Kidney epithelial cell (primary cell): Measurements from ENCODE around the gene CHAT. TPM values are rescaled to one million over a fixed set of nuclear protein-coding genes. Genes with fewer than 3 reads are reported as not detected.

Experiments used
- DNase-seq: peaks from one replicate; pipeline ENCODE4 v3.0.0-alpha.2; 2010; ENCODE audit warnings: low read depth
- H3K27me3 ChIP-seq: 2 replicates; pipeline ENCODE4 v1.6.0; 2011; ENCODE audit warnings: low read length; ENCODE audit not compliant: control insufficient read depth, insufficient read depth
- H3K36me3 ChIP-seq: 2 replicates; pipeline ENCODE4 v1.5.1; 2011; ENCODE audit warnings: low read length; ENCODE audit not compliant: control insufficient read depth, insufficient read depth
- H3K4me3 ChIP-seq: 2 replicates; pipeline ENCODE4 v1.5.1; 2011; ENCODE audit warnings: low read depth, mild to moderate bottlenecking, control low read depth, low read length
- CTCF ChIP-seq: IDR thresholded peaks from 2 replicates; pipeline ENCODE4 v1.5.1; 2011; ENCODE audit warnings: mild to moderate bottlenecking, moderate library complexity, low read length, control low read depth, inconsistent platforms; ENCODE audit not compliant: insufficient read depth, poor library complexity, severe bottlenecking
- total RNA-seq: library from RNA; depleted of rRNA; stranded (reverse); fragments of >200 nt; gene quantifications from 2 replicates; pipeline ENCODE4 v1.2.3, GENCODE V29; 2015

CHAT gene
- total RNA-seq, 1 donor from 2014 or later: not detected

DNA sequence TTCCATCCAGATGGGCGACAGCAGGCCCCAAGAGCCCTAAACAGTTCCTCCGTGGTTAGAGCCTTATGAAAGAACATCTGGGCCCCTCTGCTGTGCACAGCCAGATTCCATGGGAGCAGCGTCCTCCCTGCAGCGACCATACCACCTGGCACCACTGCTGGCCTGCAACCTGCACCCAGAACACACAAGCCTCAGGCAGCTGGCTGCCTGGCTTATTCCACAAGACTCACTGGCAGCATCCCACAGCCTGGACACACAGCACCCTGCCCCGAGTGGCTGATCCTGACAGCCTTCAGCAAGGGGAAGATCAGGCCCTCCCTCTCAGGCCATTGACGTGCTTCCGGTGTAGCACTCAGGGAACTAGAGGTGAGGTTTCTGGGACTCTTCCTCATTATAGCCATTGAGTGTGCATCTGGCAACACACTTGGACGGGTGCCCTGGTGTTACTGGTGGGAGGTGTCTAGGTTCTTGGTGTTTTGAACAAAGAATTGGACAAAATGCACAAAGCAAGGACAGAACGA, 41.2 kb upstream of the CHAT start:
- Histone ChIP-seq H3K4me3 (no peak overlapping the region), H3K27me3 (peaks cover 2% of the 10 kb centered on the region), H3K36me3 (no peaks in the 10 kb centered on the region)
- no peak for DNase-seq
- no peak for TF ChIP-seq CTCF

- DNase-seq: no peak
- Histone ChIP-seq H3K27me3 (no peaks in the 10 kb centered on the region), H3K4me3 (no peak overlapping the region), H3K36me3 (no peaks in the 10 kb centered on the region)
- no peak for TF ChIP-seq CTCF
These were observed 38.3 kb upstream of the CHAT start for GRCh38 chr10:49575489-49576072.

DNA sequence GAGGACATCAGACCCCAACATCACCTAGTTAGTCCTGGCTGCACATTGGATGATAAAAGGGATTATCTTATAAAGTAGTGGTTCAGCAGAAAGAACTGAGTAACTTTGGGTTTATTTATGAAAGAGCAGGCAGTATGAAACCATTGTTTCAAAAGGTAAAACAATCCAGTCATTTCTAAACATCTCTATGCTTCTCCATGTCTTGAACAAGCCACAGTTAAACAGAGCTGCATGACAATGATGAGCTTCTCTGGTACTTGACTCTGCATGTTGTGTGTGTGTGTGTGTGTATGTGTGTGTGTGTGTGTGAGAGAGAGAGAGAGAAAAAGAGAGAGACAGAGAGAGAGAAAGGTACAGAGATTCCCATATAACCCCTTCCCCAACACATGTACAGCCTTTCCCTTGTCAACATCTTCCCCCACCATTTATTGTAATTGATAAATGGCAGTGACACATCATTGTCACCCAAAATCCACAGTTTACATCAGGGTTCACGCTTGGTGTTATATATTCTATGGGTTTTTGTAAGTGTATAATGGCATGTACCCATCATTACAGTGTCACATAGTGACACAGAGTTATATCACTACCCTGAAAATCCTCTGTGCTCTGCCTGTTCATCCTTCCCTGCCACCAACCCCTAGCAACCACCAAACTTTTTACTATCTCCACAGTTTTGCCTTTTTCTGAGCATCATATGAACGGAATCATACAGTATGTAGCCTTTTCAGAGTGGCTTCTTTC, 36.5 kb upstream of the CHAT start:
- no peak overlapping the region for H3K4me3 ChIP-seq
- no peak for TF ChIP-seq CTCF
- DNase-seq: no peak
- H3K36me3 ChIP-seq: no peaks in the 10 kb centered on the region
- no peaks in the 10 kb centered on the region for H3K27me3 ChIP-seq

DNA sequence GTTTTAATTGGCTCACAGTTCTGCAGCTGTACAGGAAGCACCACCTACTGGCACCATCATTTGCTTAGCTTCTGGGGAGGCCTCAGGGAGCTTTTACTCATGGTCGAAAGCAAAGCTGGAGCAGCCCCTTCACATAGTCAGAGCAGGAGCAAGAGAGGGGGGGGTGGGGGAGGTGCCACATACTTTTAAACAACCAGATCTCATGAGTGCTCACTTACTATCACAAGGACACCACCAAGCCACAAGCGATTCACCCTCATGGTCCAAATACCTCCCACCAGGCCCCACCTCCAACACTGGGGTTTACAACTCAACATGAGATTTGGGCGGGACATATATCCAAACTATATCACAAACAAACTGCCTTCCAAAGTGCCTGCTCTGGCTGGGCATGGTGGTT, 35.4 kb upstream of the CHAT start:
- Histone ChIP-seq H3K4me3 (no peak overlapping the region), H3K27me3 (no peaks in the 10 kb centered on the region), H3K36me3 (no peaks in the 10 kb centered on the region)
- DNase-seq: no peak
- TF ChIP-seq CTCF: no peak

GRCh38 chr10:49579621-49580020, 34.2 kb upstream of the CHAT start:
- H3K27me3 ChIP-seq: no peaks in the 10 kb centered on the region
- H3K36me3 ChIP-seq: no peaks in the 10 kb centered on the region
- DNase-seq: no peak
- TF ChIP-seq CTCF: no peak
- H3K4me3 ChIP-seq: no peak overlapping the region
